ENCODE results near the gene PSME2.

PSME2 gene

GRCh38 chr14:24146453-24146977 lies at the start of gene PSME2:
Gene PSME2, minus strand, starts transcription at chr14:24146610. Its CDS starts 29 bp downstream, at chr14:24146581.
- H3K36me3 ChIP-seq (ENCODE audit: control insufficient read depth, insufficient read depth, low read length), result peaks cover 34% of the 10 kb centered on the region
- peaks cover 3% of the 10 kb centered on the region for H3K4me1 ChIP-seq (ENCODE audit: control insufficient read depth, insufficient read depth, low read length)
- no peaks in the 10 kb centered on the region for H3K27me3 ChIP-seq (ENCODE audit: control insufficient read depth, insufficient read depth, low read length)
- peak within 1 kb of the TSS; percentile 98 for H3K4me3 ChIP-seq (ENCODE audit: low read depth, low read length)
- H3K9ac ChIP-seq (ENCODE audit: low read depth, low read length), result peak within 1 kb of the TSS; percentile 87
- H3K9me3 ChIP-seq (ENCODE audit: control insufficient read depth, insufficient read depth, low read length), result no peaks in the 10 kb centered on the region

GRCh38 chr14:24195186-24196070 lies 49.0 kb upstream of the PSME2 start, which contains the start of gene TM9SF1:
Gene TM9SF1, minus strand, starts transcription at chr14:24195441. Its CDS starts 422 bp downstream, at chr14:24195019.
- Histone ChIP-seq H3K36me3 (ENCODE audit: control insufficient read depth, insufficient read depth, low read length) (peaks cover 11% of the 10 kb centered on the region), H3K4me3 (ENCODE audit: low read depth, low read length) (peak within 1 kb of the TSS; percentile 93), H3K9me3 (ENCODE audit: control insufficient read depth, insufficient read depth, low read length) (no peaks in the 10 kb centered on the region), H3K9ac (ENCODE audit: low read depth, low read length) (peak within 1 kb of the TSS; percentile 91), H3K4me1 (ENCODE audit: control insufficient read depth, insufficient read depth, low read length) (peaks cover 3% of the 10 kb centered on the region), H3K27me3 (ENCODE audit: control insufficient read depth, insufficient read depth, low read length) (no peaks in the 10 kb centered on the region)

- peak overlapping the region; percentile 91 for H3K9ac ChIP-seq (ENCODE audit: low read depth, low read length)
- H3K36me3 ChIP-seq (ENCODE audit: control insufficient read depth, insufficient read depth, low read length), result peaks cover 13% of the 10 kb centered on the region
- H3K27me3 ChIP-seq (ENCODE audit: control insufficient read depth, insufficient read depth, low read length), result no peaks in the 10 kb centered on the region
- peak overlapping the region; percentile 93 for H3K4me3 ChIP-seq (ENCODE audit: low read depth, low read length)
- H3K9me3 ChIP-seq (ENCODE audit: control insufficient read depth, insufficient read depth, low read length), result no peaks in the 10 kb centered on the region
- H3K4me1 ChIP-seq (ENCODE audit: control insufficient read depth, insufficient read depth, low read length), result peaks cover 3% of the 10 kb centered on the region
Observed at GRCh38 chr14:24194873-24195185, 48.4 kb upstream of the PSME2 start.

GRCh38 chr14:24194186-24194872 lies 47.9 kb upstream of the PSME2 start:
- Histone ChIP-seq H3K9ac (ENCODE audit: low read depth, low read length) (peak overlapping the region; percentile 91), H3K9me3 (ENCODE audit: control insufficient read depth, insufficient read depth, low read length) (no peaks in the 10 kb centered on the region), H3K27me3 (ENCODE audit: control insufficient read depth, insufficient read depth, low read length) (no peaks in the 10 kb centered on the region), H3K4me3 (ENCODE audit: low read depth, low read length) (peak overlapping the region; percentile 93), H3K4me1 (ENCODE audit: control insufficient read depth, insufficient read depth, low read length) (peaks cover 3% of the 10 kb centered on the region), H3K36me3 (ENCODE audit: control insufficient read depth, insufficient read depth, low read length) (peaks cover 17% of the 10 kb centered on the region)

GRCh38 chr14:24192933-24193332 lies 46.5 kb upstream of the PSME2 start:
- H3K36me3 ChIP-seq (ENCODE audit: control insufficient read depth, insufficient read depth, low read length), result peaks cover 17% of the 10 kb centered on the region
- H3K9ac ChIP-seq (ENCODE audit: low read depth, low read length), result no peak overlapping the region
- H3K9me3 ChIP-seq (ENCODE audit: control insufficient read depth, insufficient read depth, low read length), result no peaks in the 10 kb centered on the region
- no peaks in the 10 kb centered on the region for H3K27me3 ChIP-seq (ENCODE audit: control insufficient read depth, insufficient read depth, low read length)
- peaks cover 3% of the 10 kb centered on the region for H3K4me1 ChIP-seq (ENCODE audit: control insufficient read depth, insufficient read depth, low read length)
- no peak overlapping the region for H3K4me3 ChIP-seq (ENCODE audit: low read depth, low read length)

- Histone ChIP-seq H3K36me3 (ENCODE audit: control insufficient read depth, insufficient read depth, low read length) (peaks cover 37% of the 10 kb centered on the region), H3K4me1 (ENCODE audit: control insufficient read depth, insufficient read depth, low read length) (peaks cover 6% of the 10 kb centered on the region), H3K9ac (ENCODE audit: low read depth, low read length) (no peak overlapping the region), H3K4me3 (ENCODE audit: low read depth, low read length) (no peak overlapping the region), H3K9me3 (ENCODE audit: control insufficient read depth, insufficient read depth, low read length) (no peaks in the 10 kb centered on the region), H3K27me3 (ENCODE audit: control insufficient read depth, insufficient read depth, low read length) (no peaks in the 10 kb centered on the region)
Observed at GRCh38 chr14:24190416-24190815, 44.0 kb upstream of the PSME2 start.

GRCh38 chr14:24189460-24189859 lies 43.0 kb upstream of the PSME2 start:
- no peaks in the 10 kb centered on the region for H3K9me3 ChIP-seq (ENCODE audit: control insufficient read depth, insufficient read depth, low read length)
- H3K4me3 ChIP-seq (ENCODE audit: low read depth, low read length), result peak overlapping the region; percentile 96
- H3K27me3 ChIP-seq (ENCODE audit: control insufficient read depth, insufficient read depth, low read length), result no peaks in the 10 kb centered on the region
- peaks cover 6% of the 10 kb centered on the region for H3K4me1 ChIP-seq (ENCODE audit: control insufficient read depth, insufficient read depth, low read length)
- no peak overlapping the region for H3K9ac ChIP-seq (ENCODE audit: low read depth, low read length)
- H3K36me3 ChIP-seq (ENCODE audit: control insufficient read depth, insufficient read depth, low read length), result peaks cover 46% of the 10 kb centered on the region

- H3K4me1 ChIP-seq (ENCODE audit: control insufficient read depth, insufficient read depth, low read length), result peaks cover 6% of the 10 kb centered on the region
- no peak overlapping the region for H3K9ac ChIP-seq (ENCODE audit: low read depth, low read length)
Observed at GRCh38 chr14:24189059-24189375, 42.6 kb upstream of the PSME2 start.

GRCh38 chr14:24188251-24189058 lies 42.0 kb upstream of the PSME2 start, which contains the start of gene IPO4:
Gene IPO4, minus strand, starts transcription at chr14:24188816. Its CDS starts 29 bp downstream, at chr14:24188787.
- peaks cover 55% of the 10 kb centered on the region for H3K36me3 ChIP-seq (ENCODE audit: control insufficient read depth, insufficient read depth, low read length)

More at GRCh38 chr14:24189059-24189375, 42.6 kb upstream of the PSME2 start:
- H3K36me3 ChIP-seq (ENCODE audit: control insufficient read depth, insufficient read depth, low read length), result peaks cover 50% of the 10 kb centered on the region
- H3K27me3 ChIP-seq (ENCODE audit: control insufficient read depth, insufficient read depth, low read length), result no peaks in the 10 kb centered on the region
- H3K4me3 ChIP-seq (ENCODE audit: low read depth, low read length), result peak overlapping the region; percentile 96
- no peaks in the 10 kb centered on the region for H3K9me3 ChIP-seq (ENCODE audit: control insufficient read depth, insufficient read depth, low read length)

GRCh38 chr14:24187539-24187915 lies 41.1 kb upstream of the PSME2 start:
- Histone ChIP-seq H3K9ac (ENCODE audit: low read depth, low read length) (no peak overlapping the region), H3K9me3 (ENCODE audit: control insufficient read depth, insufficient read depth, low read length) (no peaks in the 10 kb centered on the region), H3K36me3 (ENCODE audit: control insufficient read depth, insufficient read depth, low read length) (peaks cover 58% of the 10 kb centered on the region), H3K4me1 (ENCODE audit: control insufficient read depth, insufficient read depth, low read length) (peaks cover 6% of the 10 kb centered on the region), H3K4me3 (ENCODE audit: low read depth, low read length) (peak overlapping the region; percentile 96), H3K27me3 (ENCODE audit: control insufficient read depth, insufficient read depth, low read length) (no peaks in the 10 kb centered on the region)

More at GRCh38 chr14:24188251-24189058, 42.0 kb upstream of the PSME2 start, which contains the start of gene IPO4:
- peak within 1 kb of the TSS; percentile 96 for H3K4me3 ChIP-seq (ENCODE audit: low read depth, low read length)
- peak within 1 kb of the TSS; percentile 70 for H3K9ac ChIP-seq (ENCODE audit: low read depth, low read length)
- no peaks in the 10 kb centered on the region for H3K27me3 ChIP-seq (ENCODE audit: control insufficient read depth, insufficient read depth, low read length)
- no peaks in the 10 kb centered on the region for H3K9me3 ChIP-seq (ENCODE audit: control insufficient read depth, insufficient read depth, low read length)
- peaks cover 6% of the 10 kb centered on the region for H3K4me1 ChIP-seq (ENCODE audit: control insufficient read depth, insufficient read depth, low read length)

- no peak overlapping the region for H3K9ac ChIP-seq (ENCODE audit: low read depth, low read length)
- no peak overlapping the region for H3K4me3 ChIP-seq (ENCODE audit: low read depth, low read length)
- H3K36me3 ChIP-seq (ENCODE audit: control insufficient read depth, insufficient read depth, low read length), result peaks cover 60% of the 10 kb centered on the region
- no peaks in the 10 kb centered on the region for H3K9me3 ChIP-seq (ENCODE audit: control insufficient read depth, insufficient read depth, low read length)
- peaks cover 6% of the 10 kb centered on the region for H3K4me1 ChIP-seq (ENCODE audit: control insufficient read depth, insufficient read depth, low read length)
- no peaks in the 10 kb centered on the region for H3K27me3 ChIP-seq (ENCODE audit: control insufficient read depth, insufficient read depth, low read length)
Observed at GRCh38 chr14:24186831-24187538, 40.6 kb upstream of the PSME2 start.

Data from iPS-15b (cell line).